Omental fat pad (tissue), 4 donors: Measurements from ENCODE around the gene TPI1. TPM values are rescaled to one million over a fixed set of nuclear protein-coding genes. Genes with fewer than 3 reads are reported as not detected.

Experiments
- ATAC-seq: fragments of 150-250 bp; one replicate; pipeline ENCODE4 v1.9.1; 2016; ENCODE audit warnings: mild to moderate bottlenecking, moderate library complexity; ENCODE audit not compliant: low FRiP score
- DNase-seq: peaks from one replicate; pipeline ENCODE4 v3.0.0-alpha.2; 2019; ENCODE audit warnings: low spot score
- total RNA-seq, 4 donors: library from RNA; depleted of rRNA; stranded (reverse); fragments of >200 nt; gene quantifications; one replicate each; pipeline ENCODE4 v1.1.0, GENCODE V29; 2016
- TF ChIP-seq, protein P1 (sequence below), 3 donors: fragments of 450-650 bp; IDR thresholded peaks; one replicate each; pipeline ENCODE4 v1.5.1; 2016 to 2017; ENCODE audit warnings: antibody characterized with exemption in 3 of 3, mild to moderate bottlenecking in 3 of 3, moderate library complexity in 2 of 3

TPI1 gene
- total RNA-seq, 4 donors from 2014 or later: 254 to 446 (median 375) TPM

DNA sequence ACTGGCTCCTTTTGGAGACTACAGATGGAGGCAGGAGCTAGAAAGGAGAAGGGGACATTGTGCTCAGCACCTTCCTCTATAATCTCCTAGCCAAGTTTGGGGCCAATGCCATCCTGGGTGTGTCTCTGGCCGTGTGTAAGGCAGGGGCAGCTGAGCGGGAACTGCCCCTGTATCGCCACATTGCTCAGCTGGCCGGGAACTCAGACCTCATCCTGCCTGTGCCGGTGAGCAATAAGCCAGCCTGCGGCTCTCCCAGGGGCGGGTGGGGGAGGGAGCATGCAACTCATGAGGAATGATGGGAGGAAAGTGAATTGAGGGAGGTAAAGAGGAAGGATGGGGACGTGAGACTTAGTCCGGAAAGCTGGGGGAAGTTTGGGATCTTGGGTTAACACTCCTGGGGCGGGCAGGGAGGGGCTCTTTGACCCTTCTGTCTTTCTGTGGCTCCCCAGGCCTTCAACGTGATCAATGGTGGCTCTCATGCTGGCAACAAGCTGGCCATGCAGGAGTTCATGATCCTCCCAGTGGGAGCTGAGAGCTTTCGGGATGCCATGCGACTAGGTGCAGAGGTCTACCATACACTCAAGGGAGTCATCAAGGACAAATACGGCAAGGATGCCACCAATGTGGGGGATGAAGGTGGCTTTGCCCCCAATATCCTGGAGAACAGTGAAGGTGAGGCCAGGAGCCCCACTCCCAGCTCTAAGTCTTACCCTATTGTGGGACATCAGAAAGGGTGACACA lies 50.3 kb downstream of the TPI1 start:
- DNase-seq (no peak), ATAC-seq (no peak)

GRCh38 chr12:6919588-6919987 lies 52.3 kb downstream of the TPI1 start:
- no peak for DNase-seq
- ATAC-seq: no peak
- TF ChIP-seq, protein P1, sequence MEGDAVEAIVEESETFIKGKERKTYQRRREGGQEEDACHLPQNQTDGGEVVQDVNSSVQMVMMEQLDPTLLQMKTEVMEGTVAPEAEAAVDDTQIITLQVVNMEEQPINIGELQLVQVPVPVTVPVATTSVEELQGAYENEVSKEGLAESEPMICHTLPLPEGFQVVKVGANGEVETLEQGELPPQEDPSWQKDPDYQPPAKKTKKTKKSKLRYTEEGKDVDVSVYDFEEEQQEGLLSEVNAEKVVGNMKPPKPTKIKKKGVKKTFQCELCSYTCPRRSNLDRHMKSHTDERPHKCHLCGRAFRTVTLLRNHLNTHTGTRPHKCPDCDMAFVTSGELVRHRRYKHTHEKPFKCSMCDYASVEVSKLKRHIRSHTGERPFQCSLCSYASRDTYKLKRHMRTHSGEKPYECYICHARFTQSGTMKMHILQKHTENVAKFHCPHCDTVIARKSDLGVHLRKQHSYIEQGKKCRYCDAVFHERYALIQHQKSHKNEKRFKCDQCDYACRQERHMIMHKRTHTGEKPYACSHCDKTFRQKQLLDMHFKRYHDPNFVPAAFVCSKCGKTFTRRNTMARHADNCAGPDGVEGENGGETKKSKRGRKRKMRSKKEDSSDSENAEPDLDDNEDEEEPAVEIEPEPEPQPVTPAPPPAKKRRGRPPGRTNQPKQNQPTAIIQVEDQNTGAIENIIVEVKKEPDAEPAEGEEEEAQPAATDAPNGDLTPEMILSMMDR (IDR thresholded peaks at IDR 0.05): no peak

More for the DNA sequence above, 50.3 kb downstream of the TPI1 start:
- TF ChIP-seq, protein P1 (IDR thresholded peaks at IDR 0.05): no peak

Other genes with a start within 250 kb of the TPI1 start
- gene LPAR5, start 231.6 kb upstream of the TPI1 start, total RNA-seq: 1 to 10 TPM; 2.2 to 6.3 (median 2.4) TPM
- 1 to 10 TPM; 1.9 to 3.8 (median 3.2) TPM for gene ACRBP, start 220.1 kb upstream of the TPI1 start, total RNA-seq
- 10 to 100 TPM in 3 of 4 donors, 1 to 10 TPM in 1; 9.7 to 48.7 (median 24.8) TPM for gene ING4, start 204.4 kb upstream of the TPI1 start, total RNA-seq
- gene ZNF384, start 178.2 kb upstream of the TPI1 start, total RNA-seq: 10 to 100 TPM; 28.1 to 36.7 (median 34.6) TPM
- gene PIANP, start 166.7 kb upstream of the TPI1 start, total RNA-seq: not detected
- gene COPS7A, start 143.5 kb upstream of the TPI1 start, total RNA-seq: 10 to 100 TPM; 51.2 to 64.0 (median 62.7) TPM
- gene MLF2, start 114.4 kb upstream of the TPI1 start, total RNA-seq: 100 to 1,000 TPM; 127 to 150 (median 129) TPM
- 100 to 1,000 TPM in 2 of 4 donors, 10 to 100 TPM in 2; 77.6 to 143 (median 113) TPM for gene PTMS, start 101.2 kb upstream of the TPI1 start, total RNA-seq
- gene LAG3, start 95.0 kb upstream of the TPI1 start, total RNA-seq: 1 to 10 TPM in 2 of 4 donors, under 1 TPM in 2; 0.44 to 2.2 (median 0.92) TPM
- 10 to 100 TPM; 19.7 to 26.5 (median 21.8) TPM for gene CD4, start 78.0 kb upstream of the TPI1 start, total RNA-seq
- gene GPR162, start 45.7 kb upstream of the TPI1 start, total RNA-seq: 1 to 10 TPM; 2.8 to 6.7 (median 2.9) TPM
- 10 to 100 TPM in 2 of 4 donors, 1 to 10 TPM in 2; 5.4 to 13.6 (median 10.0) TPM for gene P3H3, start 39.1 kb upstream of the TPI1 start, total RNA-seq
- 1 to 10 TPM in 1 of 4 donors, under 1 TPM in 2, not detected in 1; 0.25 to 2.0 (median 0.48) TPM for gene GNB3, start 26.6 kb upstream of the TPI1 start, total RNA-seq
- 1 to 10 TPM in 2 of 4 donors, under 1 TPM in 2; 0.47 to 1.6 (median 1.1) TPM for gene CDCA3, start 16.2 kb upstream of the TPI1 start, total RNA-seq
- gene USP5, start 15.4 kb upstream of the TPI1 start, total RNA-seq: 10 to 100 TPM; 33.4 to 39.4 (median 36.7) TPM
- 1 to 10 TPM; 4.1 to 6.5 (median 5.7) TPM for gene SPSB2, start 5.8 kb downstream of the TPI1 start, total RNA-seq
- 10 to 100 TPM in 1 of 4 donors, 1 to 10 TPM in 3; 6.2 to 12.1 (median 7.4) TPM for gene LRRC23, start 37.3 kb downstream of the TPI1 start, total RNA-seq
- gene ENO2, start 47.0 kb downstream of the TPI1 start, total RNA-seq: 10 to 100 TPM in 1 of 4 donors, 1 to 10 TPM in 3; 3.5 to 14.3 (median 5.2) TPM
- gene ATN1, start 60.4 kb downstream of the TPI1 start, total RNA-seq: 10 to 100 TPM; 46.2 to 93.5 (median 59.4) TPM
- gene RNU7-1, start 76.3 kb downstream of the TPI1 start, total RNA-seq: not detected
- 100 to 1,000 TPM; 280 to 555 (median 413) TPM for gene C12orf57, start 76.5 kb downstream of the TPI1 start, total RNA-seq
- 10 to 100 TPM; 19.8 to 42.3 (median 35.9) TPM for gene PTPN6, start 83.8 kb downstream of the TPI1 start, total RNA-seq
- 100 to 1,000 TPM; 173 to 218 (median 189) TPM for gene PHB2, start 103.1 kb downstream of the TPI1 start, total RNA-seq
- 10 to 100 TPM; 28.8 to 47.1 (median 30.8) TPM for gene EMG1, start 103.4 kb downstream of the TPI1 start, total RNA-seq
- 10 to 100 TPM; 41.7 to 58.2 (median 47.9) TPM for gene LPCAT3, start 150.9 kb downstream of the TPI1 start, total RNA-seq
- 100 to 1,000 TPM; 490 to 872 (median 705) TPM for gene C1S, start 193.2 kb downstream of the TPI1 start, total RNA-seq
- 1,000 to 10,000 TPM in 1 of 4 donors, 100 to 1,000 TPM in 3; 571 to 1,080 (median 751) TPM for gene C1R, start 224.9 kb downstream of the TPI1 start, total RNA-seq
- 100 to 1,000 TPM in 2 of 4 donors, 10 to 100 TPM in 2; 85.9 to 126 (median 107) TPM for gene C1RL, start 241.7 kb downstream of the TPI1 start, total RNA-seq